ENCODE results near the gene TLR5. TPM values are rescaled to one million over a fixed set of nuclear protein-coding genes. Genes with fewer than 3 reads are reported as not detected.

Gene TLR5
- total and polyA plus RNA-seq, 2 of the 4 experiments (the other 2 are of a cell fraction), result 0.09 to 0.18 TPM

GRCh38 chr1:223175633-223176032 lies 32.6 kb upstream of the TLR5 start:
- no TSS peak for BruUV-seq (replicated peaks)
- Histone ChIP-seq H2AK5ac (ENCODE audit: low read depth, low read length) (no peak overlapping the region), H3K23ac (ENCODE audit: low read depth, low read length) (no peak overlapping the region), H2AK9ac (replicated peaks; ENCODE audit: low read depth, low read length, poor library complexity) (no peak overlapping the region), H2AFZ (replicated peaks; ENCODE audit: low read length, poor library complexity) (no peak overlapping the region), H2BK5ac (ENCODE audit: low read depth, low read length, poor library complexity, severe bottlenecking) (no peak overlapping the region), H3K27me3 (ENCODE audit: control insufficient read depth, insufficient read depth, low read length) (peaks cover 24% of the 10 kb centered on the region), H3K9ac (ENCODE audit: low read depth, low read length) (no peak overlapping the region), H3K4me3 (ENCODE audit: insufficient read depth, low read depth, low read length) (no peak overlapping the region), H3K36me3 (ENCODE audit: control insufficient read depth, insufficient read depth, low read length) (no peaks in the 10 kb centered on the region), H4K91ac (ENCODE audit: insufficient read depth, low read depth, low read length) (no peak overlapping the region), H3K14ac (replicated peaks; ENCODE audit: low read depth, low read length) (no peak overlapping the region), H2BK20ac (ENCODE audit: low read depth, low read length) (no peak overlapping the region), H4K20me1 (ENCODE audit: insufficient read depth, low read length) (no peaks in the 10 kb centered on the region), H3K4me2 (ENCODE audit: low read depth, low read length) (no peak overlapping the region), H2BK15ac (ENCODE audit: low read depth, low read length) (no peak overlapping the region), H3K18ac (ENCODE audit: low read depth, low read length) (no peak overlapping the region), H3K4me1 (ENCODE audit: control insufficient read depth, insufficient read depth, low read length) (no peaks in the 10 kb centered on the region), H4K8ac (ENCODE audit: low read depth in 2 of 2, low read length in 2 of 2) (no peak overlapping the region), H4K5ac (ENCODE audit: low read depth, low read length) (no peak overlapping the region), H3K9me1 (ENCODE audit: insufficient read depth, low read length) (no peaks in the 10 kb centered on the region), H3K9me3 (ENCODE audit: control insufficient read depth, insufficient read depth, low read length) (no peaks in the 10 kb centered on the region), H3K56ac (ENCODE audit: extremely low read depth, insufficient read depth, low read length) (no peak overlapping the region), H2BK120ac (ENCODE audit: low read depth, low read length) (no peak overlapping the region), H3K79me1 (ENCODE audit: low read depth in 1 of 2, low read length in 2 of 2) (no peaks in the 10 kb centered on the region), H3K4ac (ENCODE audit: low read depth, low read length) (no peak overlapping the region), H3K27ac (ENCODE audit: insufficient read depth, low read length) (no peak overlapping the region)
- WGBS, 2 experiments (ENCODE audit: extremely low coverage in 2 of 2, insufficient read length in 1 of 2), result 65% methylated on average over 2 of the region's 3 CpGs; no CpG with 5 or more reads in 1 of the 2 experiments
- ChIA-PET CTCF (no interaction called here), POLR2A (ENCODE audit: unreplicated experiment) (no interaction called here)
- no peak for ATAC-seq (ENCODE audit: low read depth)
- in situ Hi-C loops (cut with MboI; ENCODE audit: low sequenced_read_pairs) (no loop called here), intact Hi-C loops (cut with micrococcal nuclease) (no loop called here), dilution Hi-C loops (cut with HindIII; ENCODE audit: low sequenced_read_pairs, unreplicated experiment) (no loop called here)
- no peak for DNase-seq
- TF ChIP-seq NFE2L2 (IDR thresholded peaks at IDR 0.05; ENCODE audit: low read depth, low read length) (no peak), BHLHE40 (IDR thresholded peaks at IDR 0.05; ENCODE audit: low read depth, low read length) (no peak), CEBPB (IDR thresholded peaks at IDR 0.05; ENCODE audit: low read depth, low read length) (no peak), USF2 (IDR thresholded peaks at IDR 0.05; ENCODE audit: low read depth, low read length) (no peak), RCOR1 (IDR thresholded peaks at IDR 0.05; ENCODE audit: insufficient replicate concordance, low read length) (no peak), SMC3 (IDR thresholded peaks at IDR 0.05; ENCODE audit: low read depth, low read length) (no peak), MAZ (IDR thresholded peaks at IDR 0.05; ENCODE audit: borderline replicate concordance, low read depth, low read length) (no peak)
